GM21717 (cell line): ENCODE data around the gene CFD.
"Not testable (repeated sequence)": the region's sequence is repeated elsewhere in the genome, so short reads cannot be mapped to it uniquely, and the experiment has no call there.

Experiments used
- ATAC-seq: cut with Tn5 transposase; IDR thresholded peaks from one replicate; pipeline ENCODE4 v1.9.1; 2021; ENCODE audit warnings: mild to moderate bottlenecking, moderate library complexity; ENCODE audit not compliant: unreplicated experiment

CFD gene

GRCh38 chr19:825897-826644, 33.4 kb upstream of the CFD start:
- ATAC-seq = no peak

- ATAC-seq = no peak
Observed at GRCh38 chr19:827314-827709, 32.2 kb upstream of the CFD start.

- no peak for ATAC-seq
Observed at GRCh38 chr19:827710-828321, 31.6 kb upstream of the CFD start, which contains the start of gene AZU1. Gene AZU1 (plus strand): TSS chr19:827837. CDS start chr19:827847, 10 bp downstream.

GRCh38 chr19:829129-829758, 30.2 kb upstream of the CFD start:
- no peak for ATAC-seq

GRCh38 chr19:831407-832369, 27.8 kb upstream of the CFD start:
- ATAC-seq = no peak

- no peak for ATAC-seq
Observed at GRCh38 chr19:834216-834615, 25.2 kb upstream of the CFD start.

GRCh38 chr19:835210-835810, 24.2 kb upstream of the CFD start:
- no peak for ATAC-seq

GRCh38 chr19:840519-841206, 18.8 kb upstream of the CFD start, which contains the start of gene PRTN3:
Gene PRTN3 (plus strand): TSS chr19:840999. CDS start chr19:841009, 10 bp downstream.
- ATAC-seq = no peak

- not testable (repeated sequence) for ATAC-seq
Observed at GRCh38 chr19:842802-843179, 16.7 kb upstream of the CFD start.

- no peak for ATAC-seq
Observed at GRCh38 chr19:843180-843835, 16.2 kb upstream of the CFD start.

GRCh38 chr19:843836-844545, 15.5 kb upstream of the CFD start:
- ATAC-seq = no peak

- ATAC-seq = no peak
Observed at GRCh38 chr19:844546-844971, 14.9 kb upstream of the CFD start.

GRCh38 chr19:845707-846521, 13.6 kb upstream of the CFD start:
- ATAC-seq = no peak

- ATAC-seq = no peak
Observed at GRCh38 chr19:848386-848921, 11.0 kb upstream of the CFD start.

GRCh38 chr19:849195-849594, 10.3 kb upstream of the CFD start:
- ATAC-seq = not testable (repeated sequence)

- ATAC-seq = no peak
Observed at GRCh38 chr19:850221-850978, 9.1 kb upstream of the CFD start.

GRCh38 chr19:850979-851335, 8.5 kb upstream of the CFD start:
- no peak for ATAC-seq
